Esophagus (tissue), 2 donors: ENCODE measurements around the gene MFSD6L. TPM values are rescaled to one million over a fixed set of nuclear protein-coding genes. Genes with fewer than 3 reads are reported as not detected.
A peak's percentile ranks its signal among the peaks of the same experiment; 100 is the strongest.

Experiments
- H3K27ac ChIP-seq, 2 donors: one replicate each; pipeline ENCODE4 v1.5.1; 2013; ENCODE audit warnings: low read depth in 2 of 2, mild to moderate bottlenecking in 2 of 2, inconsistent platforms in 1 of 2, low read length in 1 of 2, moderate library complexity in 1 of 2
- H3K27me3 ChIP-seq, 2 donors: one replicate each; pipeline ENCODE4 v1.6.1; 2013; ENCODE audit warnings: low read length in 2 of 2, control low read depth in 1 of 2, mild to moderate bottlenecking in 1 of 2; ENCODE audit not compliant: insufficient read depth in 2 of 2, control insufficient read depth in 1 of 2
- H3K36me3 ChIP-seq, 2 donors: one replicate each; pipeline ENCODE4 v1.6.1; 2013; ENCODE audit warnings: low read length in 1 of 2; ENCODE audit not compliant: control insufficient read depth in 2 of 2, insufficient read depth in 2 of 2
- H3K4me1 ChIP-seq, 2 donors: one replicate each; pipeline ENCODE4 v1.6.1; 2013; ENCODE audit warnings: low read length in 1 of 2; ENCODE audit not compliant: control insufficient read depth in 2 of 2, insufficient read depth in 2 of 2
- H3K4me3 ChIP-seq, 2 donors: one replicate each; pipeline ENCODE4 v1.5.1; 2013; ENCODE audit warnings: low read length in 2 of 2, mild to moderate bottlenecking in 2 of 2, low read depth in 1 of 2, moderate library complexity in 1 of 2
- H3K9me3 ChIP-seq, 2 donors: one replicate each; pipeline ENCODE4 v1.6.1; 2013; ENCODE audit warnings: mild to moderate bottlenecking in 2 of 2, low read depth in 1 of 2, low read length in 1 of 2, moderate library complexity in 1 of 2; ENCODE audit not compliant: control insufficient read depth in 2 of 2, insufficient read depth in 1 of 2
- WGBS, 2 donors: extraction: QIAGEN DNeasy Blood & Tissue Kit; methylation state at CpG; one replicate each; pipeline ENCODE4 v1.1.7; 2013; 5-methylcytosine and 5-hydroxymethylcytosine counted together
- polyA plus RNA-seq, 2 donors: library from polyadenylated mRNA; stranded (reverse); fragments of 200-250 nt; gene quantifications; one replicate each; pipeline ENCODE4 v1.2.3, GENCODE V29; 2013
- donor health status: healthy with polysubstance abuse.
- donor health status: Bipolar disorder and iron deficiency.

MFSD6L gene, protein sequence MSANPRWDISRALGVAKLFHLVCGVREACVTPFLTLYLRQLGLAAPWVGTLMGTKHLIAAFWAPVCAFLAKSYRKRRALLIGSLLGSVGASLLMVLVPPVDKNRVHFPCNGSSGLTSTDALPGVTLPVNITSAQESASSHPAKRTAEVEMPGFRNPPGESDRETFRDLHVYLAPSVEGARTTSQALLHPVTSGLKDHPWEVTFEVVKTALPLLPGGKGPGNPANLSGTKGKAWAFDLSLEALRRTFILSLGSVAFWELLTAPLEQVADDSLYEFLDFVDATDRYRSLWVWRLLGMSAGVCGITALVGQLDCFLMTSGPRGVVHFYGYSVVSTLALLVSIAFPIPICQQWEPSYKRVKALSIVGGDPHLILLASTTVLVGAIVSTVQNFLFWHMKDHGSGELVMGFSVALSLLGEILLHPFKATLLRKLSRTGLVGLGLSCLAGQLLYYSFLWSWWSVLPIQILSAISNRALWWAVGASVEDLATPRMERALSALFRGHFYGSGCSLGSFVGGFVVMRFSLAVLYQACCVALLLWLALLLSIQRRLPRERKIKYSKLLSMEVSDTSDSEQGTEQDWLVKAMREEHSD
- polyA plus RNA-seq = under 1 TPM; 0.24 to 0.75 TPM

GRCh38 chr17:8798846-8799569 lies at the start of gene MFSD6L:
MFSD6L (minus strand) TSS chr17:8799365; CDS start chr17:8799120, 245 bp downstream.
- Histone ChIP-seq H3K27me3 (no peaks in the 10 kb centered on the region), H3K4me1 (peaks cover 0 to 4% of the 10 kb centered on the region in 2 donors), H3K27ac (no peak within 1 kb of the TSS), H3K36me3 (peaks cover 0 to 2% of the 10 kb centered on the region in 2 donors), H3K4me3 (peak within 1 kb of the TSS; percentile 33 to 42), H3K9me3 (peaks cover 0 to 3% of the 10 kb centered on the region in 2 donors)
- 24 to 27% methylated on average over 42 to 62 of the region's 62 CpGs for WGBS, 2 donors

DNA sequence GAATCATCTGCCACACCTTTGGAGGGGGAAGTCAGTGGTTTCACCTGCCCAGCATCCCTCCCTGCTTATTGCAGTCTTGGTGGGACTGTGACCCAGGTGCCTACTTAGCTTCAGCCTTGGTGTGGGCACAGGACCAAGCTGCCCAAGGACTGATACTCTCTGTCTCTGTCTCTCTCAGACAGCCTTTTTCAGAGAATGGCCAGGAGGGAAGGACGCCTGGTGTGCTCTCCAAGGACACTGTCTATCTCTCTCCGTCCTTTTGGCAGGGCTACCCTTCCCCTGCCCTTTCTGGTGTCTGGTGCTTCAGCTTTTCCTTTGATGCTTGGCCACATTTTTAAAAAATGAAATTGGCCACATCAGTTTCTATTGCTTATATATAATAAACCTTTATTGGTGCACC lies 48.7 kb upstream of the MFSD6L start:
- no peak overlapping the region for H3K4me3 ChIP-seq
- WGBS, 2 donors = 87 to 92% methylated on average over 2 of the region's 2 CpGs
- no peaks in the 10 kb centered on the region for H3K27me3 ChIP-seq
- no peaks in the 10 kb centered on the region for H3K4me1 ChIP-seq
- H3K9me3 ChIP-seq = no peaks in the 10 kb centered on the region
- no peaks in the 10 kb centered on the region for H3K36me3 ChIP-seq
- no peak overlapping the region for H3K27ac ChIP-seq

DNA sequence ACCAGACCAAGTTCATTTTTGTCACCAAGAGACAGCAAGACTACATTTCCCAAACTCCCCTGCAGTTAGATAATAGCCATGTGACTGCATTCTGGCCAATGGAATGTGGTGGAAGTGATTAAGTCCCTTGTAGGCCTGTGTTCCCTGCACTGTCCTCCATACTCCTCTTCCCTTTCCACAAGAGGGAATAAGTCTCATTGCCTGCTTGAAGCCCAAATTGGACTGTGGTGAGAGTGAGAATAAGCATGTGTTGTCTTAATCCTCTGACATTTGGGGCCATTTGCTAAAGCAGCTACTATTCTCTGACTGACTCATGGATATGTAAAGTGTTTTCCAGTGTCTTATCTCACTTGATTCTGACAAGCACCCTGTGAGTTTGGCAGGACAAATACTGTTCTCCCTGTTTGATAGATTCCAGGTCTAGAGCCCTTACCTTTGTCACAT lies 47.6 kb upstream of the MFSD6L start:
- Histone ChIP-seq H3K36me3 (no peaks in the 10 kb centered on the region), H3K27me3 (no peaks in the 10 kb centered on the region), H3K4me1 (no peaks in the 10 kb centered on the region), H3K9me3 (no peaks in the 10 kb centered on the region), H3K27ac (no peak overlapping the region), H3K4me3 (no peak overlapping the region)

- Histone ChIP-seq H3K36me3 (no peaks in the 10 kb centered on the region), H3K4me3 (no peak overlapping the region), H3K27ac (no peak overlapping the region), H3K27me3 (no peaks in the 10 kb centered on the region), H3K9me3 (no peaks in the 10 kb centered on the region), H3K4me1 (no peaks in the 10 kb centered on the region)
- WGBS, 2 donors = 81 to 85% methylated on average over 9 of the region's 9 CpGs
These were observed 45.4 kb upstream of the MFSD6L start for GRCh38 chr17:8844229-8845218.

DNA sequence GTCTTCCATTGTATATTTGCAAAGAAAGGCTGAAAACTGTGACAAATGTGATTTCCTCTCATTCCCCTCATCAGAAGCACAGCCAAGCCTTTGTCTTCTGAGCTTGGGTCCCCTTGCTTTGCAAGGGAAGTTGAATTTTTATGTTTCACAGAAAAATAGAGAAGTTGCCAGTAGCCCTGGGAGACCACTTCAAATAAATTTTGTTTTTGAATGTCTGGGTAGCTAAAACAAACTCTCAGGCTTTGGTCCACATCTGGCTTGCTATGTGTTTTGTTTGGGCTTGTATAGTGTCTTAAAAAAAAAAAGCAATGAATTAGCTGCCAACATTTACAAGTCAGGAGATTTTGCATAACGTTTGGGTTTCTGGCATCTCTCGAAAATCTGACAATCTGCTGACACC lies 44.2 kb upstream of the MFSD6L start:
- Histone ChIP-seq H3K9me3 (no peaks in the 10 kb centered on the region), H3K27me3 (no peaks in the 10 kb centered on the region), H3K4me1 (no peaks in the 10 kb centered on the region), H3K4me3 (no peak overlapping the region), H3K27ac (no peak overlapping the region), H3K36me3 (no peaks in the 10 kb centered on the region)
- WGBS, 2 donors = 27 to 35% methylated on average over 2 of the region's 2 CpGs

GRCh38 chr17:8841844-8842243 lies 42.7 kb upstream of the MFSD6L start:
- 69 to 72% methylated on average over 4 of the region's 4 CpGs for WGBS, 2 donors
- Histone ChIP-seq H3K9me3 (no peaks in the 10 kb centered on the region), H3K4me3 (no peak overlapping the region)

GRCh38 chr17:8839410-8839935 lies 40.3 kb upstream of the MFSD6L start:
- Histone ChIP-seq H3K9me3 (no peaks in the 10 kb centered on the region), H3K27me3 (no peaks in the 10 kb centered on the region), H3K27ac (no peak overlapping the region), H3K36me3 (no peaks in the 10 kb centered on the region), H3K4me3 (no peak overlapping the region), H3K4me1 (no peaks in the 10 kb centered on the region)
- WGBS, 2 donors = 49 to 66% methylated on average over 11 of the region's 11 CpGs

More at GRCh38 chr17:8841844-8842243, 42.7 kb upstream of the MFSD6L start:
- Histone ChIP-seq H3K4me1 (no peaks in the 10 kb centered on the region), H3K27ac (no peak overlapping the region), H3K27me3 (no peaks in the 10 kb centered on the region), H3K36me3 (no peaks in the 10 kb centered on the region)

DNA sequence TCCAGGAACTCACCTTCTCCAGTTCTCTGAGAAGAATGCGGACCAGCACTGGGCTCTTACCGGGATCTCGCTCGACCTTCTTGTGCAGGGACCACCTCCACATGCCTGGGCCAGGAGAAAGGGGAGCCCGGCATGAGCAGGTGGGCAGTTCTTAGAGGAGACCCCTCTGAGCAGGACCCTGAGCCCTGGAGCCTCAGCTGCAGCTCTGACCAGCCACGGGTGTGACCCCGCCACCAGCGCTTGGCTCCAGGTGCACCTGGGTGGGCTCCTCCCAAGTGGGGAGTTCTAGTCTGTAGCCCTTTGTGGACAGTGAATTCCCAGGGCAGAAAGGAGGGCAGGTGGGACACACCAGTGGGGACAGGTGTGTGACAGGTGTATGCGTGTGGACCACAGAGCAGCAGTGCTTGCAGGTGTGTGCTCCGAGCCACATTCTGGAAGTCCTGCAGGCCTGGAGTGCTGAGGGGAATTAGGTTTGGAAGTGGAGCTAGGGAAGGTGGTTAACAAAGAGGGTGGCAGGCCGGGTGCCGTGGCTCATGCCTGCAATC lies 39.5 kb upstream of the MFSD6L start:
- Histone ChIP-seq H3K36me3 (no peaks in the 10 kb centered on the region), H3K4me1 (no peaks in the 10 kb centered on the region), H3K27ac (no peak overlapping the region), H3K27me3 (no peaks in the 10 kb centered on the region), H3K4me3 (no peak overlapping the region), H3K9me3 (no peaks in the 10 kb centered on the region)
- 92 to 93% methylated on average over 12 of the region's 12 CpGs for WGBS, 2 donors
